ENCODE measurements around the gene TMEM139. TPM values are rescaled to one million over a fixed set of nuclear protein-coding genes. Genes with fewer than 3 reads are reported as not detected.
A peak's percentile ranks its signal among the peaks of the same experiment; 100 is the strongest.

The TMEM139 gene
- total RNA-seq, 1 experiment from 2014 or later: 1.5 TPM

DNA sequence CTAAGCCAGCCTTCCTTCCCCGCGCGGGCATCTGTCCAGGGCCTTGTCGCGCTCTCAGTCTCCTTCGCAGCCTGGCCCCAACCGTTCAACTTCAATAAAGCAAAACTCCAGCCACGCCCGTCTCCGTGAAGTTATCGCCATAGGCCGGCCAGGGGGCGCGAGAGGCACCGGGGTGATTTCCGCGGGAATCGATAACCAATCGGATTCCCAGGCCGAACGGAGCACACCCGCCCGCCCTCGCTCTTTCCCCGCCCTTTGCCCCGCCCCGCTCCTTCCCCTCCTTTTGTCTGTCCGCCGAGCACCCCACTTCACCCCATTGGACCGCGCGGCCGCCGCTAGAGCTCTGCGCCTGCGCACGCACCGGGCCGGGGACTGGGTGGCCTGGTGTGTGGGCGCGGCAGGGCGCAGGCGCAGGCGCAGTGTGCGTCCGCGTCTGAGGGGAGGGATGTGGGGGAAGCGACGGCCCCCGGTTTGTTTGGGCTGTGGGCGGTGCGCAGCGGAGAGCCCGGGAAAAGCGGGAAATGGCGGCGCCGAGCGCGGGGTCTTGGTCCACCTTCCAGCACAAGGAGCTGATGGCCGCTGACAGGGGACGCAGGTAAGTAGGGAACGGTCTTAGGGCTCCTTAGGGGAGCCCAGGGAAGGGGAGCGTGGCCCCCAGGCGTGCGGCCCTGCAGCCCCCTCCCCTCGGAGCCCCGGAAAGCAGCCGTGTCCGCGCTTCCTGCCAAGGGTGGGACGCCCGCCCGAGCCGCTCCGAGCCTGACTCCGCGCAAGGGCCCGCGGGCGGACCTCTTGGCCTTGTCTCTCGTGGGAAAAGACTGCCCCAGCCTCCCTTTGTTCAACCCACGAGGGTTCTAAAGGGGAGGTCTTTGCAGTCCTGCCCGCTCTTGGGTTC, 3.4 kb downstream of the TMEM139 start, which contains the start of gene CASP2:
Gene CASP2 (plus strand): TSS at position 417 of the 892 bp plus-strand sequence. CDS start 105 bp downstream, at position 522.
- POLR2A ChIA-PET: interaction anchor here (0.6 to 1.4 kb wide), 5 partner anchors 8 to 117 kb away, joined by 3 to 7 read pairs (median 3); partner anchors contain the start of gene GSTK1
- H3K27ac Mint-ChIP-seq: peak within 1 kb of the TSS; percentile 87
- H3K4me3 Mint-ChIP-seq: peak within 1 kb of the TSS; percentile 98
- H3K9me3 Mint-ChIP-seq: peaks cover 14% of the 10 kb centered on the region
- H3K36me3 Mint-ChIP-seq: peaks cover 35% of the 10 kb centered on the region
- CTCF ChIA-PET: interaction anchor here (0.7 to 1.4 kb wide), 14 partner anchors 9 to 82 kb away, joined by 3 to 9 read pairs (median 3); partner anchors contain the start of gene GSTK1
- H3K4me1 Mint-ChIP-seq: peaks cover 43% of the 10 kb centered on the region
- peak; percentile 86 for ATAC-seq
- peaks cover 38% of the 10 kb centered on the region for H3K27me3 Mint-ChIP-seq (ENCODE audit: low read depth)
- peak; percentile 98 for DNase-seq (ENCODE audit: low spot score)
- TF ChIP-seq HMGA2 (CRISPR knock-in tag; IDR thresholded peaks at IDR 0.05): no peak
- peak; percentile 64; the same call in 1 of the 2 replicates for TF ChIP-seq JUN (CRISPR knock-in tag; IDR thresholded peaks at IDR 0.05)
- no peak for TF ChIP-seq ZNF396 (CRISPR knock-in tag; IDR thresholded peaks at IDR 0.05; ENCODE audit: borderline replicate concordance)
- TF ChIP-seq, protein P1, sequence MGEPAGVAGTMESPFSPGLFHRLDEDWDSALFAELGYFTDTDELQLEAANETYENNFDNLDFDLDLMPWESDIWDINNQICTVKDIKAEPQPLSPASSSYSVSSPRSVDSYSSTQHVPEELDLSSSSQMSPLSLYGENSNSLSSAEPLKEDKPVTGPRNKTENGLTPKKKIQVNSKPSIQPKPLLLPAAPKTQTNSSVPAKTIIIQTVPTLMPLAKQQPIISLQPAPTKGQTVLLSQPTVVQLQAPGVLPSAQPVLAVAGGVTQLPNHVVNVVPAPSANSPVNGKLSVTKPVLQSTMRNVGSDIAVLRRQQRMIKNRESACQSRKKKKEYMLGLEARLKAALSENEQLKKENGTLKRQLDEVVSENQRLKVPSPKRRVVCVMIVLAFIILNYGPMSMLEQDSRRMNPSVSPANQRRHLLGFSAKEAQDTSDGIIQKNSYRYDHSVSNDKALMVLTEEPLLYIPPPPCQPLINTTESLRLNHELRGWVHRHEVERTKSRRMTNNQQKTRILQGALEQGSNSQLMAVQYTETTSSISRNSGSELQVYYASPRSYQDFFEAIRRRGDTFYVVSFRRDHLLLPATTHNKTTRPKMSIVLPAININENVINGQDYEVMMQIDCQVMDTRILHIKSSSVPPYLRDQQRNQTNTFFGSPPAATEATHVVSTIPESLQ (CRISPR knock-in tag; IDR thresholded peaks at IDR 0.05): no peak
- no peak for TF ChIP-seq MXD4 (CRISPR knock-in tag; IDR thresholded peaks at IDR 0.05; ENCODE audit: borderline replicate concordance)
- peak; percentile 66 for TF ChIP-seq FOXK1 (CRISPR knock-in tag; IDR thresholded peaks at IDR 0.05)
- TF ChIP-seq ARID4B (CRISPR knock-in tag; IDR thresholded peaks at IDR 0.05; ENCODE audit: borderline replicate concordance): no peak; the same call in 1 of the 2 replicates
- TF ChIP-seq, protein P2, sequence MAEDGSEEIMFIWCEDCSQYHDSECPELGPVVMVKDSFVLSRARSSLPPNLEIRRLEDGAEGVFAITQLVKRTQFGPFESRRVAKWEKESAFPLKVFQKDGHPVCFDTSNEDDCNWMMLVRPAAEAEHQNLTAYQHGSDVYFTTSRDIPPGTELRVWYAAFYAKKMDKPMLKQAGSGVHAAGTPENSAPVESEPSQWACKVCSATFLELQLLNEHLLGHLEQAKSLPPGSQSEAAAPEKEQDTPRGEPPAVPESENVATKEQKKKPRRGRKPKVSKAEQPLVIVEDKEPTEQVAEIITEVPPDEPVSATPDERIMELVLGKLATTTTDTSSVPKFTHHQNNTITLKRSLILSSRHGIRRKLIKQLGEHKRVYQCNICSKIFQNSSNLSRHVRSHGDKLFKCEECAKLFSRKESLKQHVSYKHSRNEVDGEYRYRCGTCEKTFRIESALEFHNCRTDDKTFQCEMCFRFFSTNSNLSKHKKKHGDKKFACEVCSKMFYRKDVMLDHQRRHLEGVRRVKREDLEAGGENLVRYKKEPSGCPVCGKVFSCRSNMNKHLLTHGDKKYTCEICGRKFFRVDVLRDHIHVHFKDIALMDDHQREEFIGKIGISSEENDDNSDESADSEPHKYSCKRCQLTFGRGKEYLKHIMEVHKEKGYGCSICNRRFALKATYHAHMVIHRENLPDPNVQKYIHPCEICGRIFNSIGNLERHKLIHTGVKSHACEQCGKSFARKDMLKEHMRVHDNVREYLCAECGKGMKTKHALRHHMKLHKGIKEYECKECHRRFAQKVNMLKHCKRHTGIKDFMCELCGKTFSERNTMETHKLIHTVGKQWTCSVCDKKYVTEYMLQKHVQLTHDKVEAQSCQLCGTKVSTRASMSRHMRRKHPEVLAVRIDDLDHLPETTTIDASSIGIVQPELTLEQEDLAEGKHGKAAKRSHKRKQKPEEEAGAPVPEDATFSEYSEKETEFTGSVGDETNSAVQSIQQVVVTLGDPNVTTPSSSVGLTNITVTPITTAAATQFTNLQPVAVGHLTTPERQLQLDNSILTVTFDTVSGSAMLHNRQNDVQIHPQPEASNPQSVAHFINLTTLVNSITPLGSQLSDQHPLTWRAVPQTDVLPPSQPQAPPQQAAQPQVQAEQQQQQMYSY (CRISPR knock-in tag; IDR thresholded peaks at IDR 0.05): peak; percentile 41; the same call in 1 of the 2 replicates
- peak; percentile 72; the same call in 1 of the 2 replicates for TF ChIP-seq NFE2L1 (CRISPR knock-in tag; IDR thresholded peaks at IDR 0.05)
- peak; percentile 80 for TF ChIP-seq NFYB (CRISPR knock-in tag; conservative IDR thresholded peaks at IDR 0.05; ENCODE audit: low read depth)
- peak; percentile 45 for TF ChIP-seq FOXP1 (CRISPR knock-in tag; IDR thresholded peaks at IDR 0.05; ENCODE audit: borderline replicate concordance)
- no peak for TF ChIP-seq JAZF1 (CRISPR knock-in tag; IDR thresholded peaks at IDR 0.05)
- TF ChIP-seq USF1 (CRISPR knock-in tag; IDR thresholded peaks at IDR 0.05): peak; percentile 63
- TF ChIP-seq, protein P3, sequence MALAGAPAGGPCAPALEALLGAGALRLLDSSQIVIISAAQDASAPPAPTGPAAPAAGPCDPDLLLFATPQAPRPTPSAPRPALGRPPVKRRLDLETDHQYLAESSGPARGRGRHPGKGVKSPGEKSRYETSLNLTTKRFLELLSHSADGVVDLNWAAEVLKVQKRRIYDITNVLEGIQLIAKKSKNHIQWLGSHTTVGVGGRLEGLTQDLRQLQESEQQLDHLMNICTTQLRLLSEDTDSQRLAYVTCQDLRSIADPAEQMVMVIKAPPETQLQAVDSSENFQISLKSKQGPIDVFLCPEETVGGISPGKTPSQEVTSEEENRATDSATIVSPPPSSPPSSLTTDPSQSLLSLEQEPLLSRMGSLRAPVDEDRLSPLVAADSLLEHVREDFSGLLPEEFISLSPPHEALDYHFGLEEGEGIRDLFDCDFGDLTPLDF (CRISPR knock-in tag; IDR thresholded peaks at IDR 0.05): peak; percentile 96
- TF ChIP-seq, protein P4, sequence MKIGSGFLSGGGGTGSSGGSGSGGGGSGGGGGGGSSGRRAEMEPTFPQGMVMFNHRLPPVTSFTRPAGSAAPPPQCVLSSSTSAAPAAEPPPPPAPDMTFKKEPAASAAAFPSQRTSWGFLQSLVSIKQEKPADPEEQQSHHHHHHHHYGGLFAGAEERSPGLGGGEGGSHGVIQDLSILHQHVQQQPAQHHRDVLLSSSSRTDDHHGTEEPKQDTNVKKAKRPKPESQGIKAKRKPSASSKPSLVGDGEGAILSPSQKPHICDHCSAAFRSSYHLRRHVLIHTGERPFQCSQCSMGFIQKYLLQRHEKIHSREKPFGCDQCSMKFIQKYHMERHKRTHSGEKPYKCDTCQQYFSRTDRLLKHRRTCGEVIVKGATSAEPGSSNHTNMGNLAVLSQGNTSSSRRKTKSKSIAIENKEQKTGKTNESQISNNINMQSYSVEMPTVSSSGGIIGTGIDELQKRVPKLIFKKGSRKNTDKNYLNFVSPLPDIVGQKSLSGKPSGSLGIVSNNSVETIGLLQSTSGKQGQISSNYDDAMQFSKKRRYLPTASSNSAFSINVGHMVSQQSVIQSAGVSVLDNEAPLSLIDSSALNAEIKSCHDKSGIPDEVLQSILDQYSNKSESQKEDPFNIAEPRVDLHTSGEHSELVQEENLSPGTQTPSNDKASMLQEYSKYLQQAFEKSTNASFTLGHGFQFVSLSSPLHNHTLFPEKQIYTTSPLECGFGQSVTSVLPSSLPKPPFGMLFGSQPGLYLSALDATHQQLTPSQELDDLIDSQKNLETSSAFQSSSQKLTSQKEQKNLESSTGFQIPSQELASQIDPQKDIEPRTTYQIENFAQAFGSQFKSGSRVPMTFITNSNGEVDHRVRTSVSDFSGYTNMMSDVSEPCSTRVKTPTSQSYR (CRISPR knock-in tag; IDR thresholded peaks at IDR 0.05): peak; percentile 93
- no peak for TF ChIP-seq GTF2I (CRISPR knock-in tag; conservative IDR thresholded peaks at IDR 0.05)
- peak; percentile 13; the same call in 1 of the 2 replicates for TF ChIP-seq GABPB1 (CRISPR knock-in tag; IDR thresholded peaks at IDR 0.05)
- TF ChIP-seq, protein P5, sequence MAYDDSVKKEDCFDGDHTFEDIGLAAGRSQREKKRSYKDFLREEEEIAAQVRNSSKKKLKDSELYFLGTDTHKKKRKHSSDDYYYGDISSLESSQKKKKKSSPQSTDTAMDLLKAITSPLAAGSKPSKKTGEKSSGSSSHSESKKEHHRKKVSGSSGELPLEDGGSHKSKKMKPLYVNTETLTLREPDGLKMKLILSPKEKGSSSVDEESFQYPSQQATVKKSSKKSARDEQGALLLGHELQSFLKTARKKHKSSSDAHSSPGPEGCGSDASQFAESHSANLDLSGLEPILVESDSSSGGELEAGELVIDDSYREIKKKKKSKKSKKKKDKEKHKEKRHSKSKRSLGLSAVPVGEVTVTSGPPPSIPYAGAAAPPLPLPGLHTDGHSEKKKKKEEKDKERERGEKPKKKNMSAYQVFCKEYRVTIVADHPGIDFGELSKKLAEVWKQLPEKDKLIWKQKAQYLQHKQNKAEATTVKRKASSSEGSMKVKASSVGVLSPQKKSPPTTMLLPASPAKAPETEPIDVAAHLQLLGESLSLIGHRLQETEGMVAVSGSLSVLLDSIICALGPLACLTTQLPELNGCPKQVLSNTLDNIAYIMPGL (CRISPR knock-in tag; IDR thresholded peaks at IDR 0.05): peak; percentile 83; the same call in 1 of the 2 replicates
- TF ChIP-seq ESRRA (CRISPR knock-in tag; IDR thresholded peaks at IDR 0.05; ENCODE audit: borderline replicate concordance): no peak
